Measurements from ENCODE around the gene FBXL13. TPM values are rescaled to one million over a fixed set of nuclear protein-coding genes. Genes with fewer than 3 reads are reported as not detected.
"Not testable (repeated sequence)": the region's sequence is repeated elsewhere in the genome, so short reads cannot be mapped to it uniquely, and the experiment has no call there.

The FBXL13 gene
- polyA plus RNA-seq, 1 of the 3 experiments (the other 2 are of a cell fraction), result 1.1 TPM

- TF ChIP-seq, protein P1, sequence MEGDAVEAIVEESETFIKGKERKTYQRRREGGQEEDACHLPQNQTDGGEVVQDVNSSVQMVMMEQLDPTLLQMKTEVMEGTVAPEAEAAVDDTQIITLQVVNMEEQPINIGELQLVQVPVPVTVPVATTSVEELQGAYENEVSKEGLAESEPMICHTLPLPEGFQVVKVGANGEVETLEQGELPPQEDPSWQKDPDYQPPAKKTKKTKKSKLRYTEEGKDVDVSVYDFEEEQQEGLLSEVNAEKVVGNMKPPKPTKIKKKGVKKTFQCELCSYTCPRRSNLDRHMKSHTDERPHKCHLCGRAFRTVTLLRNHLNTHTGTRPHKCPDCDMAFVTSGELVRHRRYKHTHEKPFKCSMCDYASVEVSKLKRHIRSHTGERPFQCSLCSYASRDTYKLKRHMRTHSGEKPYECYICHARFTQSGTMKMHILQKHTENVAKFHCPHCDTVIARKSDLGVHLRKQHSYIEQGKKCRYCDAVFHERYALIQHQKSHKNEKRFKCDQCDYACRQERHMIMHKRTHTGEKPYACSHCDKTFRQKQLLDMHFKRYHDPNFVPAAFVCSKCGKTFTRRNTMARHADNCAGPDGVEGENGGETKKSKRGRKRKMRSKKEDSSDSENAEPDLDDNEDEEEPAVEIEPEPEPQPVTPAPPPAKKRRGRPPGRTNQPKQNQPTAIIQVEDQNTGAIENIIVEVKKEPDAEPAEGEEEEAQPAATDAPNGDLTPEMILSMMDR (IDR thresholded peaks at IDR 0.05), result no peak
- TF ChIP-seq ZBTB33 (IDR thresholded peaks at IDR 0.05; ENCODE audit: borderline replicate concordance, low read depth) (no peak), EP300 (IDR thresholded peaks at IDR 0.05; ENCODE audit: borderline replicate concordance in 1 of 2, low read depth in 1 of 2, low read length in 1 of 2) (no peak), TCF12 (IDR thresholded peaks at IDR 0.05) (no peak)
- TF ChIP-seq, protein P2, sequence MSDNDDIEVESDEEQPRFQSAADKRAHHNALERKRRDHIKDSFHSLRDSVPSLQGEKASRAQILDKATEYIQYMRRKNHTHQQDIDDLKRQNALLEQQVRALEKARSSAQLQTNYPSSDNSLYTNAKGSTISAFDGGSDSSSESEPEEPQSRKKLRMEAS (IDR thresholded peaks at IDR 0.05; ENCODE audit: low read depth), result no peak
These were observed 5.2 kb upstream of the FBXL13 start (continued) for GRCh38 chr7:103079836-103080235.

DNA sequence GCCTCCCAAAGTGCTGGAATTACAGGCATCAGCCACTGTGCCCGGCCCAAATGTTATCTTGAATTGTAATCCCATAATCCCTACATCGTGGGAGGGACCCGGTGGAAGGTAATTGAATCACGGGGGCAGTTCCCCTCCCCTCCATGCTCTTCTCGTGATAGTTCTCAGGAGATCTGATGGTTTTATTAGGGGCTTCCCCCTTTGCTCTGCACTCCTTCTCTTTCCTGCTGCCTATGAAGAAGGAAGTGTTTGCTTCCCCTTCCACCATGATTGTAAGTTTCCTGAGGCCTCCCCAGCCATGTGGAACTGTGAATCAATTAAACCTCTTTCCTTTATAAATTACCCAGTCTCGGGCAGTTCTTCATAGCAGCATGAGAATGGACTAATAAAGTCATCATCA is 3.6 kb upstream of the FBXL13 start:
- H4K20me1 ChIP-seq (ENCODE audit: insufficient read depth); H3K27me3 ChIP-seq (ENCODE audit: insufficient read depth); H2AFZ ChIP-seq (ENCODE audit: low read depth); H3K9me2 ChIP-seq; POLR2A ChIA-PET; H3K9me3 ChIP-seq; DNase-seq; H3K9ac ChIP-seq; H3K27ac ChIP-seq (ENCODE audit: low read depth in 2 of 2, low read length in 1 of 2); H3K4me2 ChIP-seq; H3K4me3 ChIP-seq (ENCODE audit: low read depth in 2 of 2, low read length in 1 of 2): not testable (repeated sequence)
- over 99% methylated on average over 6 of the region's 6 CpGs for WGBS (ENCODE audit: low lambda C conversion rate)
- Histone ChIP-seq H3K36me3 (replicated peaks in 1 of 2; ENCODE audit: control insufficient read depth in 1 of 2, insufficient read depth in 2 of 2, low read length in 1 of 2) (peaks cover 19 to 50% of the 10 kb centered on the region in 2 experiments), H3F3A (replicated peaks; ENCODE audit: insufficient read depth) (peaks cover 13% of the 10 kb centered on the region), H3K4me1 (ENCODE audit: control insufficient read depth in 1 of 2, insufficient read depth in 2 of 2, low read depth in 1 of 2, low read length in 1 of 2) (peaks cover 0 to 16% of the 10 kb centered on the region in 2 experiments; a peak in 2 of 4 replicates), H3K79me2 (ENCODE audit: insufficient read depth) (peaks cover 80% of the 10 kb centered on the region)
- CTCF ChIA-PET, result interaction anchor here (1.0 kb wide), 1 partner anchor 18 kb away, joined by 3 read pairs; no protein-coding TSS in a partner anchor

DNA sequence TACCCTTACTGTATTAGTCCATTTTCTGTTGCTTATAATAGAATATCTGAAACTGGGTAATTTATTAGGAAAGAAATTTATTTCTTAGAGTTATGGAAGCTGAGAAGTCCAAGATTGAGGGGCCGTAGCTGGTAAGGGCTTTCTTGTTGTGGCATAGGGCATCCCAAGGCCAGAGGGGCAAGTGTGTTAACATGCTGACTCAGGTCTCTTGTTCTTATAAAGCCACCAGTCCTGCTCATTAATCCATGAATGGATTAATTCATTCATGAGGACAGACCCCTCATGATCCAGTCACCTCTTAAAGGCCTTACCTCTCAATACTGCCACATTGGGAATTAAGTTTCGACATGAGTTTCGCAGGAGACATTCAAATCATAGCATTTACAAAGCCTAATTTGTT is 2.7 kb upstream of the FBXL13 start:
- POLR2A ChIA-PET, result no interaction called here
- WGBS (ENCODE audit: low lambda C conversion rate), result 99% methylated on average over 3 of the region's 3 CpGs
- CTCF ChIA-PET, result interaction anchor here (1.0 to 1.1 kb wide), 2 partner anchors 11 to 18 kb away, joined by 3 read pairs; no protein-coding TSS in a partner anchor

More for the DNA sequence above, 2.7 kb upstream of the FBXL13 start:
- Histone ChIP-seq H3K27me3 (ENCODE audit: insufficient read depth) (no peaks in the 10 kb centered on the region), H3K9me3 (no peaks in the 10 kb centered on the region), H3K9ac (no peak overlapping the region), H3K27ac (ENCODE audit: low read depth in 2 of 2, low read length in 1 of 2) (no peak overlapping the region), H4K20me1 (ENCODE audit: insufficient read depth) (no peaks in the 10 kb centered on the region; the same call in 1 of the 2 replicates), H3K9me2 (no peaks in the 10 kb centered on the region), H2AFZ (ENCODE audit: low read depth) (no peak overlapping the region), H3K4me1 (ENCODE audit: control insufficient read depth in 1 of 2, insufficient read depth in 2 of 2, low read depth in 1 of 2, low read length in 1 of 2) (peaks cover 0 to 17% of the 10 kb centered on the region in 2 experiments; a peak in 2 of 4 replicates), H3K4me2 (no peak overlapping the region), H3K4me3 (ENCODE audit: low read depth in 2 of 2, low read length in 1 of 2) (no peak overlapping the region), H3F3A (replicated peaks; ENCODE audit: insufficient read depth) (peaks cover 13% of the 10 kb centered on the region), H3K36me3 (replicated peaks in 1 of 2; ENCODE audit: control insufficient read depth in 1 of 2, insufficient read depth in 2 of 2, low read length in 1 of 2) (peaks cover 13 to 42% of the 10 kb centered on the region in 2 experiments), H3K79me2 (ENCODE audit: insufficient read depth) (peaks cover 71% of the 10 kb centered on the region)
- no peak for DNase-seq
- TF ChIP-seq TEAD4 (IDR thresholded peaks at IDR 0.05; ENCODE audit: borderline replicate concordance, insufficient read depth), result no peak
- TF ChIP-seq, protein P3, sequence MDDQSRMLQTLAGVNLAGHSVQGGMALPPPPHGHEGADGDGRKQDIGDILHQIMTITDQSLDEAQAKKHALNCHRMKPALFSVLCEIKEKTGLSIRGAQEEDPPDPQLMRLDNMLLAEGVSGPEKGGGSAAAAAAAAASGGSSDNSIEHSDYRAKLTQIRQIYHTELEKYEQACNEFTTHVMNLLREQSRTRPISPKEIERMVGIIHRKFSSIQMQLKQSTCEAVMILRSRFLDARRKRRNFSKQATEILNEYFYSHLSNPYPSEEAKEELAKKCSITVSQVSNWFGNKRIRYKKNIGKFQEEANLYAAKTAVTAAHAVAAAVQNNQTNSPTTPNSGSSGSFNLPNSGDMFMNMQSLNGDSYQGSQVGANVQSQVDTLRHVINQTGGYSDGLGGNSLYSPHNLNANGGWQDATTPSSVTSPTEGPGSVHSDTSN (IDR thresholded peaks at IDR 0.05), result no peak
- no peak for TF ChIP-seq RXRA (IDR thresholded peaks at IDR 0.05; ENCODE audit: borderline replicate concordance, low read depth)
- TF ChIP-seq, protein P2 (IDR thresholded peaks at IDR 0.05; ENCODE audit: low read depth), result no peak
- TF ChIP-seq FOXM1 (IDR thresholded peaks at IDR 0.05; ENCODE audit: low read depth), result no peak
- no peak for TF ChIP-seq RCOR1 (IDR thresholded peaks at IDR 0.05; ENCODE audit: low read length)
- TF ChIP-seq ELF1 (IDR thresholded peaks at IDR 0.05), result no peak
- TF ChIP-seq, protein P1 (IDR thresholded peaks at IDR 0.05), result no peak
- TF ChIP-seq MXI1 (IDR thresholded peaks at IDR 0.05; ENCODE audit: low read depth, low read length), result no peak
- TF ChIP-seq, protein P4, sequence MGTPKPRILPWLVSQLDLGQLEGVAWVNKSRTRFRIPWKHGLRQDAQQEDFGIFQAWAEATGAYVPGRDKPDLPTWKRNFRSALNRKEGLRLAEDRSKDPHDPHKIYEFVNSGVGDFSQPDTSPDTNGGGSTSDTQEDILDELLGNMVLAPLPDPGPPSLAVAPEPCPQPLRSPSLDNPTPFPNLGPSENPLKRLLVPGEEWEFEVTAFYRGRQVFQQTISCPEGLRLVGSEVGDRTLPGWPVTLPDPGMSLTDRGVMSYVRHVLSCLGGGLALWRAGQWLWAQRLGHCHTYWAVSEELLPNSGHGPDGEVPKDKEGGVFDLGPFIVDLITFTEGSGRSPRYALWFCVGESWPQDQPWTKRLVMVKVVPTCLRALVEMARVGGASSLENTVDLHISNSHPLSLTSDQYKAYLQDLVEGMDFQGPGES (IDR thresholded peaks at IDR 0.05; ENCODE audit: low read depth, low read length), result no peak
- TF ChIP-seq FOSL2 (IDR thresholded peaks at IDR 0.05; ENCODE audit: borderline replicate concordance, low read depth), result no peak
